UCSD-AML1 (cell line): ENCODE results near the gene TMEM156.
A peak's percentile ranks its signal among the peaks of the same experiment; 100 is the strongest.

ENCODE experiments used
- DNase-seq: peaks from one replicate; lab custom pipeline; 2025; ENCODE audit not compliant: unreplicated experiment; lab: John Stamatoyannopoulos, UW

The TMEM156 gene

GRCh38 chr4:38928568-38928967 lies 103.6 kb downstream of the TMEM156 start:
- no peak for DNase-seq

DNA sequence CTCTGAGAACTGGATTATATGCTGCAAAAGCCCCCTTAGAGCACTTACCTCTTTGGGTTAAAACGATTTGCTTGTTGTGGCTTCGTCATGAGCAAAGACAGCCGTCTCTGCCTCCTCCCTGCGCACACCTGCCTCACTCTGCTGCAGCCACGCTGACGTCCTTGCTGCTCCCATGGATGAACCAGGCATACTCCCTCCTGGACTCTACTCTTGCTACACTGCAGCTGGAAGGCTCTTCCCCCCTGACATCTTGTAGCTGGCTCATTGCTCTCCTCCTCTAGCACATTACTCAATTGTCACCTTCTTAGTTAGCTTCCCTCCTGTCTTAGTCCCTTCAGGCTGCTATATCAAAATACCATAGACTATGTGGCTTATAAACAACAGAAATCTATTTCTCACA lies 105.3 kb downstream of the TMEM156 start:
- no peak for DNase-seq

- no peak for DNase-seq
Measured at GRCh38 chr4:38925492-38926413, 106.5 kb downstream of the TMEM156 start.

DNA sequence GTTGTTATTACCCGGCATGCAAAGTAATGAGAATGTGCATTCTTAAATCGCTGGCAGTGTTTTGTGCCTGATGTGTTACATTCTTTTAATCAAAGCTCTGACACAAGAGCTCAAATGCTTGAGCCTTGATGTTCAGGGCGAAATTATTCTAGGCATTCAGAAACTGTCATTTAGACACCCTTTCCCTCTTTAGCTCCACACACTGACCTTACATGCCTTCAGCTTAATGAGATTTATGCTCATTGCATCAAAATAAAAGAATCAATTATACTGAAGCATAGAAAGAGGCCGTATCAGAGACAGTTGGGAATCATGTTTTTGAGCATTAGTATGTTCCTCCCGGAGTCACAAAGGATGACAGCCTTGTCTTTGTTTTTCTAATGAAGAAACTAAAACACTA lies 107.9 kb downstream of the TMEM156 start:
- no peak for DNase-seq

DNA sequence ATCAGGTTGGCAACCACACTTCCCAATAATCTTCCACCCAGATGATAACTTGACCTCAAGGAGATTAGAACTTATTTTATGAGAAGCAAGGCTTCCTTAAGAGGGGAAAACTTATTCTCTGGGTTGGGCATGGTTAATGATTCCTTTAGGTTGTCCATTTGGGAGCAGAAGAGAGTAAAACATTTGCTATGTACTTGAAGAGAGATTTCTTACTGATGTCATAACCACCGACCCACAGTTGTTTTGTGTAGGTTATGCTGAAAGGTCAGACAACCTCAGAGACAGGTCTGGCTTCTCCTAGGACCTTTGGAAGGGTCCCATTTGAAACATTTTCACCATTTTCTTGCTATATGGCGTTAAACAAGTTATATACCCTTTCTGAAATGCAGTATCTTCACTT lies 108.5 kb downstream of the TMEM156 start:
- no peak for DNase-seq

DNA sequence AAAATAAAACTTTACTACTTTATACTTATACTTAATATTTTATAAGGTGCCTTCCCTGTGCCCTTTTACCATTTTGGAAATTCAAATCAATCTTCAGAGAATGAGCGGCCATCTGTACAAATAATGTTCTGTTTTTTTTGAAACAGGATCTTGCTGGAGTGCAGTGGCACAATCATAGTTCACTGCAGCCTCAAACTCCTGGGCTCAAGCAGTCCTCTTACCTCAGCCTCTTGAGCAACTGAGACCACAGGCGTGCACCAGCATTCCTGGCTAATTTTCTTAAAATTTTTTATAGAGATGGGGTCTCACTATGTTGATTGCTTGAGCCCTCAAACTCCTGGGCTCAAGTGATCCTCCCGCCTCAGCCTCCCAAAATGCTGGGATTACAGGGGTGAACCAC lies 111.1 kb downstream of the TMEM156 start:
- DNase-seq, result no peak

DNA sequence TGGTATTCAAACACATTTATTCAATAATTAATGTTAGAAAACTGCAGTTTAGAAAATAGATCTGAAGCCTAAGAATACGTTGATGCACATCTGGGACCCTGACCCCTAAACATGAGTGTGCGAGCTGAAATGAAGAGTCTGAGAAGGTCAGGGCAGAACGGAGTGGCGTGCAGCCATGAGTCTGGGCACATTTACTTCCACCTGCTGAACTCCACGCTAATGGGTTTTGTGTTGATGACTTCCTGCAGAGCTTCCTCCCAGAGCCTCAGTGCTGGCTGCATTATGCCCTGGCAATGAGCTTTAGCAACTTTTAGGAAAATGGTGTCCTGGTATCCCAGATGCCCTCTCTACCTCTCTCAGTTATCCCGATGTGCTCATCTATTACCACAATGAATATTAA lies 111.5 kb downstream of the TMEM156 start:
- DNase-seq, result peak; percentile 21

DNA sequence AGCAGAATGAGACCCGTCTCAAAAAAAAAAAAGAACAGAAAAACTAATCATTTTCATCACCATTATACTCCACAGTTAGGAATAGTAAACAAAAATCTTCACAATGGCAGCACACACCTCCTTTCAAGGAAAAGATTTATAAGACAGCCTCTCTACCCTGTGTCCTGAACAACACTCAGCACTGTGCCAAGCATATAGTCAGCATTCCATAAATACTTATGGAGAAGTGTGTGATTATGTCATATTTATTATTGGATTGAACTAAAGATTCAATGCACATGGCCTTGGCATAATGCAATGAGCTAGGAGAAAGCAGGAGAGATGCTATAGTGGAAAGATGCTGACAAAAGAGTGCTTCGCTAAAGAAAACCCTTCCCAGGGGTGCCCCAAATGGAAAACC lies 112.0 kb downstream of the TMEM156 start:
- no peak for DNase-seq

DNA sequence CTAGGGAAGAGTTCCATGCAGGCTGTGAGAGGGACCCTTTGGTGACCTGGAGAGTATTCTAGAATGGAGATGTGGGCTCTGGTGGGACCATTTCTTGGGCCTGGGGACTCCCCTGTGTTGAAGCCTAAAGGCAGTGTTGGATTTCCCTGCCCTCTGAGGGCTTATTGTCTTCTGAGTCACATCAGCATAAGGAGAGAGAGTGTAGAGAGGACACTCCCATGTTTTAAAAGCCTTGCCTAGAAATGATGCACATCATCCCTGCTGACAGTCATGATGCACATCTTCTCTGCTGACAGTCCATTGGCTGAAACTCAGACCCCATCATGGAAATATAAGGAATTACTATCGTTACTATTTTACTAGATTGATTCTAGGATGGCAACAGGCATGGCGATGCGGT lies 112.7 kb downstream of the TMEM156 start:
- no peak for DNase-seq

DNA sequence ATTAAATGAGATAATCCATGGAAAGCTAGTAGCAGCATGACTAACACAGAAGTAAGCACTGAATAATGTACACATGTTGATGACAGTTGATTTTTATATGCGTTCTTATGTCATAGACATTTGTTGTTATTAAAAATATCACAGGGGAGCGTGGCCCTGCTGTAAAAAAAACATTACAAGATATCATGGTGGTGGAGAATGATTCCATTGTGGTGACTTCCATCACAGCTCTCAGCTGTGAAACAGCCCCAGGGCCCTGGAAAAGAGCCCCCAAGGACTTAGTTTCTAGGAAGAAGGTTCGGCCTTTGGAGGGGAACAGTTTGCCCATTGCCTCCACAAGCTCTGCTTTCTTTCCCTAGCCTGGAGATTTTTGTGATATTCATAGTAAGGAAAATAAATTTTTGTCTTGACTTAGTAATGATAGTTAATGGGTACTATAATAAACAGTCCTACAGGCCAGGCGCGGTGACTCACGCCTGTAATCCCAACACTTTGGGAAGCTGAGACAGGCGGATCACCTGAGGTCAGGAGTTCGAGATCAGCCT lies 114.7 kb downstream of the TMEM156 start:
- DNase-seq, result no peak
